BE2C (cell line): ENCODE measurements around the gene AKAP13.

Source experiments
- DNase-seq: peaks from one replicate; pipeline ENCODE4 v3.0.0-alpha.2; 2020
- H3K27me3 ChIP-seq: fragments of 250-450 bp; sonication (Bioruptor Pico); 2 replicates; pipeline ENCODE4 v1.5.1; 2020; ENCODE audit warnings: mild to moderate bottlenecking
- H3K36me3 ChIP-seq: fragments of 250-450 bp; sonication (Bioruptor Pico); 2 replicates; pipeline ENCODE4 v1.5.1; 2020; ENCODE audit warnings: mild to moderate bottlenecking
- H3K4me1 ChIP-seq: fragments of 250-450 bp; sonication (Bioruptor Pico); 2 replicates; pipeline ENCODE4 v1.5.1; 2020
- H3K4me3 ChIP-seq: 2 replicates; pipeline ENCODE4 v1.5.1; 2011; ENCODE audit warnings: low read depth, low read length
- H3K9me3 ChIP-seq: fragments of 250-450 bp; sonication (Bioruptor Pico); 2 replicates; pipeline ENCODE4 v1.5.1; 2020
- TF ChIP-seq, protein P1 (sequence below): IDR thresholded peaks from 2 replicates; pipeline ENCODE4 v1.5.1; 2012; ENCODE audit warnings: mild to moderate bottlenecking, low read depth, low read length

Gene AKAP13

DNA sequence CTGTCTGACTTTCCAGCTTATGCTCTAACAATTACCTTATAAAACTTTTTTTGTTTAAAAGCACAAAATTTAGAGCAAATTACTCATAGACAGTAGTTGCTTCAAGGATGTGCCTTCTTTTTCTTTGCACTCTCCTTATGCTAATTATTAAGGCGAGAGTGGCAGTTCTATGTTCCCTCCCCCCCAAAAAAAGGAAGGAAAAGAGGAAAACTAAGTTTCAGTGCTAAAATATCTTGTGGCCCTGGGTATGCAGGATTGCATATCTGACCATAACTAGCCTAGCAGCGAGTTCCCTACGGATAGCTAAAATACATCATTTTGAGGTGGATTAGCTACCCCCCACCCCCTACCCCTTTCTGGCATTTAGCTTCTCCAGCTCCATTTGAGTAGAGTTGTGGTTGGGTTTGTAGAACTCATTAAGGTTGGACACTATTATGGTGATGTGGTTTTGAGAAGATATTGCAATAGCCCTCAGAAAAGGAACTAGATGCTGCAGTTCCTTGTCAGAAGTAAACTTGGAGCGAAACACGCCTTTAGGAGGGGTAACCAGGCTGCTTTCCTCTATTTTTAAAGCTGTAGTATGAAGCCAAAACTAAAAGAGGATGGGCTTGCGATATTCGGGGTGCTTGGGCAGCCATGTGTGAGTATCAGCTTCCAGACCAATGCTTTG lies 174.6 kb downstream of the AKAP13 start:
- H3K36me3 ChIP-seq, result no peaks in the 10 kb centered on the region
- TF ChIP-seq, protein P1, sequence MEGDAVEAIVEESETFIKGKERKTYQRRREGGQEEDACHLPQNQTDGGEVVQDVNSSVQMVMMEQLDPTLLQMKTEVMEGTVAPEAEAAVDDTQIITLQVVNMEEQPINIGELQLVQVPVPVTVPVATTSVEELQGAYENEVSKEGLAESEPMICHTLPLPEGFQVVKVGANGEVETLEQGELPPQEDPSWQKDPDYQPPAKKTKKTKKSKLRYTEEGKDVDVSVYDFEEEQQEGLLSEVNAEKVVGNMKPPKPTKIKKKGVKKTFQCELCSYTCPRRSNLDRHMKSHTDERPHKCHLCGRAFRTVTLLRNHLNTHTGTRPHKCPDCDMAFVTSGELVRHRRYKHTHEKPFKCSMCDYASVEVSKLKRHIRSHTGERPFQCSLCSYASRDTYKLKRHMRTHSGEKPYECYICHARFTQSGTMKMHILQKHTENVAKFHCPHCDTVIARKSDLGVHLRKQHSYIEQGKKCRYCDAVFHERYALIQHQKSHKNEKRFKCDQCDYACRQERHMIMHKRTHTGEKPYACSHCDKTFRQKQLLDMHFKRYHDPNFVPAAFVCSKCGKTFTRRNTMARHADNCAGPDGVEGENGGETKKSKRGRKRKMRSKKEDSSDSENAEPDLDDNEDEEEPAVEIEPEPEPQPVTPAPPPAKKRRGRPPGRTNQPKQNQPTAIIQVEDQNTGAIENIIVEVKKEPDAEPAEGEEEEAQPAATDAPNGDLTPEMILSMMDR, result no peak
- DNase-seq, result no peak
- H3K27me3 ChIP-seq, result no peaks in the 10 kb centered on the region
- H3K4me1 ChIP-seq, result peaks cover 7% of the 10 kb centered on the region
- no peak overlapping the region for H3K4me3 ChIP-seq
- H3K9me3 ChIP-seq, result no peaks in the 10 kb centered on the region

GRCh38 chr15:85555875-85556617 lies 175.6 kb downstream of the AKAP13 start:
- Histone ChIP-seq H3K36me3 (no peaks in the 10 kb centered on the region), H3K9me3 (no peaks in the 10 kb centered on the region), H3K27me3 (no peaks in the 10 kb centered on the region), H3K4me3 (no peak overlapping the region), H3K4me1 (peaks cover 7% of the 10 kb centered on the region)
- TF ChIP-seq, protein P1, result no peak
- DNase-seq, result no peak

DNA sequence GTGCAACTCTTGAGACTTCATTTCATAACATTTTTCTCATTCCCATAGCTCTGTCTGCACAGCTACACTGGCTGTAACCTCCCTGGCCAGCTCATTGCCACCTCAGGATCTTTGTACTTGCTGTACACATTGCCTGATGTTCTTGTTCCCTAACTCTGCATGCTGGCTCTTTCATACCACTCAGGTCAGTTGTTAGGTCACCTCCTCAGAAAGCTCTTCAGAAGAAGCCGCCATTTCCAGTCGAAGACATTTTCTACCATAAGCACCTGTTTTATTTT lies 176.2 kb downstream of the AKAP13 start:
- TF ChIP-seq, protein P1, result no peak
- H3K4me1 ChIP-seq, result peaks cover 7% of the 10 kb centered on the region
- H3K36me3 ChIP-seq, result no peaks in the 10 kb centered on the region
- H3K4me3 ChIP-seq, result no peak overlapping the region
- H3K9me3 ChIP-seq, result no peaks in the 10 kb centered on the region
- DNase-seq, result no peak
- no peaks in the 10 kb centered on the region for H3K27me3 ChIP-seq

- H3K4me1 ChIP-seq, result peaks cover 7% of the 10 kb centered on the region
- H3K4me3 ChIP-seq, result no peak overlapping the region
- no peak for DNase-seq
- H3K9me3 ChIP-seq, result no peaks in the 10 kb centered on the region
- no peaks in the 10 kb centered on the region for H3K27me3 ChIP-seq
- H3K36me3 ChIP-seq, result no peaks in the 10 kb centered on the region
- TF ChIP-seq, protein P1, result no peak
Observed at GRCh38 chr15:85557385-85557784, 177.0 kb downstream of the AKAP13 start.

GRCh38 chr15:85558848-85559247 lies 178.4 kb downstream of the AKAP13 start:
- H3K4me1 ChIP-seq, result peaks cover 12% of the 10 kb centered on the region
- no peaks in the 10 kb centered on the region for H3K36me3 ChIP-seq

GRCh38 chr15:85559530-85559929 lies 179.1 kb downstream of the AKAP13 start:
- Histone ChIP-seq H3K27me3 (no peaks in the 10 kb centered on the region), H3K9me3 (no peaks in the 10 kb centered on the region), H3K36me3 (no peaks in the 10 kb centered on the region), H3K4me3 (no peak overlapping the region), H3K4me1 (peaks cover 14% of the 10 kb centered on the region)
- no peak for DNase-seq
- TF ChIP-seq, protein P1, result no peak

More at GRCh38 chr15:85558848-85559247, 178.4 kb downstream of the AKAP13 start:
- no peak for DNase-seq
- H3K27me3 ChIP-seq, result no peaks in the 10 kb centered on the region
- no peak overlapping the region for H3K4me3 ChIP-seq
- H3K9me3 ChIP-seq, result no peaks in the 10 kb centered on the region
- TF ChIP-seq, protein P1, result no peak
